C4-2B (cell line): ENCODE results near the gene CAMK2G.

Experiments used
- H3K27ac ChIP-seq: fragments of 450-650 bp; 2 replicates; pipeline ENCODE4 v1.5.1; 2017
- CTCF ChIP-seq: fragments of 450-650 bp; conservative IDR thresholded peaks from 2 replicates; pipeline ENCODE4 v1.5.1; 2017; ENCODE audit warnings: mild to moderate bottlenecking
- ZFX ChIP-seq: fragments of 450-650 bp; IDR thresholded peaks from 2 replicates; pipeline ENCODE4 v1.6.1; 2017

CAMK2G gene

GRCh38 chr10:73841526-73842285 is 32.6 kb downstream of the CAMK2G start:
- H3K27ac ChIP-seq: no peak overlapping the region
- TF ChIP-seq CTCF (no peak), ZFX (no peak)

GRCh38 chr10:73841061-73841421 is 33.3 kb downstream of the CAMK2G start:
- no peak for TF ChIP-seq CTCF
- no peak for TF ChIP-seq ZFX
- H3K27ac ChIP-seq: no peak overlapping the region

- no peak for TF ChIP-seq CTCF
- no peak for TF ChIP-seq ZFX
- H3K27ac ChIP-seq: no peak overlapping the region
Observed at GRCh38 chr10:73840403-73841060, 33.8 kb downstream of the CAMK2G start.

- TF ChIP-seq CTCF (no peak), ZFX (no peak)
- no peak overlapping the region for H3K27ac ChIP-seq
Observed at GRCh38 chr10:73840056-73840402, 34.3 kb downstream of the CAMK2G start.

- no peak for TF ChIP-seq ZFX
- no peak for TF ChIP-seq CTCF
- no peak overlapping the region for H3K27ac ChIP-seq
Observed at GRCh38 chr10:73839276-73839966, 34.9 kb downstream of the CAMK2G start.

GRCh38 chr10:73838827-73839226 is 35.5 kb downstream of the CAMK2G start:
- H3K27ac ChIP-seq: no peak overlapping the region
- TF ChIP-seq ZFX: no peak

GRCh38 chr10:73838008-73838567 is 36.3 kb downstream of the CAMK2G start:
- H3K27ac ChIP-seq: no peak overlapping the region
- TF ChIP-seq ZFX: no peak
- TF ChIP-seq CTCF: no peak
